Stomach (tissue), 9 donors: ENCODE results near the gene WWC1. TPM values are rescaled to one million over a fixed set of nuclear protein-coding genes. Genes with fewer than 3 reads are reported as not detected.

Experiments used
- DNase-seq, 2 donors: peaks; one replicate each; pipeline versions ENCODE4 v3.0.0 to v3.0.0-alpha.2; 2013 to 2019
- H3K27ac ChIP-seq, 5 donors: fragments of 200-600 bp in 4 of 5; sonication (generic) in 4 of 5; one replicate each; pipeline ENCODE4 v1.5.1; 2013 to 2019; ENCODE audit warnings: mild to moderate bottlenecking in 1 of 5, moderate library complexity in 1 of 5
- H3K27me3 ChIP-seq, 3 donors: fragments of 200-600 bp; sonication (generic); one replicate each; pipeline ENCODE4 v1.5.1; 2017 to 2019; ENCODE audit warnings: mixed run types in 1 of 3
- H3K36me3 ChIP-seq, 4 donors: fragments of 200-600 bp; sonication (generic); 1 replicate in 3 of 4; 2 replicates in 1 of 4; pipeline ENCODE4 v1.5.1; 2016 to 2019
- H3K4me1 ChIP-seq, 4 donors: fragments of 200-600 bp; sonication (generic); one replicate each; pipeline ENCODE4 v1.5.1; 2016 to 2019
- H3K4me3 ChIP-seq, 4 donors: fragments of 200-600 bp; sonication (generic) in 3 of 4; one replicate each; pipeline ENCODE4 v1.5.1; 2016 to 2019; ENCODE audit warnings: mild to moderate bottlenecking in 1 of 4
- H3K9me3 ChIP-seq, 4 donors: fragments of 200-600 bp; sonication (generic); one replicate each; pipeline ENCODE4 v1.5.1; 2016 to 2019
- EP300 ChIP-seq: sonication (generic); formaldehyde crosslinking; IDR thresholded peaks from one replicate; pipeline ENCODE4 v1.6.1; 2017; ENCODE audit warnings: antibody characterized with exemption
- POLR2A ChIP-seq, 4 donors: fragments of 450-650 bp; IDR thresholded peaks; one replicate each; pipeline ENCODE4 v1.6.1; 2016; ENCODE audit warnings: antibody characterized with exemption in 4 of 4, control low read depth in 2 of 4, mild to moderate bottlenecking in 1 of 4, moderate library complexity in 1 of 4
- POLR2AphosphoS5 ChIP-seq, 3 donors: sonication (generic); formaldehyde crosslinking; IDR thresholded peaks; one replicate each; pipeline ENCODE4 v1.6.1; 2016; ENCODE audit warnings: antibody characterized with exemption in 3 of 3
- WGBS, 5 donors: extraction: QIAGEN DNeasy Blood & Tissue Kit in 3 of 5; methylation state at CpG; one replicate each; pipeline versions ENCODE4 v1.1.5 to v1.1.7; 2013 to 2018; 5-methylcytosine and 5-hydroxymethylcytosine counted together
- intact Hi-C: fragments of 100-400 bp; cut with DNase I; formaldehyde crosslinking; loops from one replicate; pipeline ENCODE4 v1.15.1; 2023; ENCODE audit warnings: low total_unique reads
- polyA plus RNA-seq, 3 donors: library from polyadenylated mRNA; stranded (reverse); fragments of 200-250 nt; gene quantifications; one replicate each; pipeline ENCODE4 v1.2.3, GENCODE V29; 2013
- total RNA-seq, 5 donors: library from RNA; depleted of rRNA; stranded (reverse); fragments of >200 nt; gene quantifications; one replicate each; pipeline versions ENCODE4 v1.1.0 to v1.2.3, GENCODE V29; 2014 to 2016
- TF ChIP-seq, protein P1 (sequence below), 7 experiments: fragments of 450-650 bp in 4 of 7; fragments of 200-600 bp in 3 of 7; sonication (generic) in 3 of 7; IDR thresholded peaks; one replicate each; pipeline ENCODE4 v1.5.1; 2016 to 2019; ENCODE audit warnings: antibody characterized with exemption in 7 of 7, control low read depth in 2 of 7, mild to moderate bottlenecking in 1 of 7
- donor health status: healthy with polysubstance abuse.
- donor health status: Bipolar disorder and iron deficiency.
- donor health status: healthy.

The WWC1 gene
- total and polyA plus RNA-seq, 8 donors, result 11.3 to 82.6 (median 33.4) TPM

DNA sequence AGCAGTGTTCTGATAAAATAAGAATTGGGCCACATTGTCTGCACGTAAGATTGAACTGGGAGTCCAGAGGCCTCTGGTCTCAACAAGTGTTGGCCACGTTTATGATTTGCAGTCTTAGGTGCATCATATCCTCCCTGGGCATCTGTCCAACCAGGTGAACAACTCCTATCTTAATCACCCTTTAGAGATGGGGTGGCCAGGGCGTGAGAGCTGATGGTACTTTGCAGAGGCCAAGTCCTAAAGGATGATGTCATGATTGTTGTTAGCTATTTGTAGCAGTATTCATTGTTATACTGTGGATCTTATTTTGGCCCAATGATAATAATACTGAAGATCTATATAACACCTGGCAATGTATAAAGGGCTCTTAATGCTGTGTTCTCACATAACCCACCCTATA, 121.6 kb downstream of the WWC1 start:
- no peaks in the 10 kb centered on the region for H3K27me3 ChIP-seq
- H3K4me3 ChIP-seq, result no peak overlapping the region
- intact Hi-C loops, result no loop called here
- DNase-seq, result no peak
- H3K36me3 ChIP-seq, result peaks cover 0 to 77% (median 59%) of the 10 kb centered on the region in 4 donors
- no peaks in the 10 kb centered on the region for H3K9me3 ChIP-seq
- no peaks in the 10 kb centered on the region for H3K4me1 ChIP-seq
- 58 to 76% (median 75%) methylated on average over 3 of the region's 3 CpGs for WGBS, 5 donors
- H3K27ac ChIP-seq, result no peak overlapping the region
- TF ChIP-seq, protein P1, sequence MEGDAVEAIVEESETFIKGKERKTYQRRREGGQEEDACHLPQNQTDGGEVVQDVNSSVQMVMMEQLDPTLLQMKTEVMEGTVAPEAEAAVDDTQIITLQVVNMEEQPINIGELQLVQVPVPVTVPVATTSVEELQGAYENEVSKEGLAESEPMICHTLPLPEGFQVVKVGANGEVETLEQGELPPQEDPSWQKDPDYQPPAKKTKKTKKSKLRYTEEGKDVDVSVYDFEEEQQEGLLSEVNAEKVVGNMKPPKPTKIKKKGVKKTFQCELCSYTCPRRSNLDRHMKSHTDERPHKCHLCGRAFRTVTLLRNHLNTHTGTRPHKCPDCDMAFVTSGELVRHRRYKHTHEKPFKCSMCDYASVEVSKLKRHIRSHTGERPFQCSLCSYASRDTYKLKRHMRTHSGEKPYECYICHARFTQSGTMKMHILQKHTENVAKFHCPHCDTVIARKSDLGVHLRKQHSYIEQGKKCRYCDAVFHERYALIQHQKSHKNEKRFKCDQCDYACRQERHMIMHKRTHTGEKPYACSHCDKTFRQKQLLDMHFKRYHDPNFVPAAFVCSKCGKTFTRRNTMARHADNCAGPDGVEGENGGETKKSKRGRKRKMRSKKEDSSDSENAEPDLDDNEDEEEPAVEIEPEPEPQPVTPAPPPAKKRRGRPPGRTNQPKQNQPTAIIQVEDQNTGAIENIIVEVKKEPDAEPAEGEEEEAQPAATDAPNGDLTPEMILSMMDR (IDR thresholded peaks at IDR 0.05), result no peak
- TF ChIP-seq POLR2AphosphoS5 (IDR thresholded peaks at IDR 0.05) (no peak), EP300 (no peak), POLR2A (IDR thresholded peaks at IDR 0.05) (no peak)

DNA sequence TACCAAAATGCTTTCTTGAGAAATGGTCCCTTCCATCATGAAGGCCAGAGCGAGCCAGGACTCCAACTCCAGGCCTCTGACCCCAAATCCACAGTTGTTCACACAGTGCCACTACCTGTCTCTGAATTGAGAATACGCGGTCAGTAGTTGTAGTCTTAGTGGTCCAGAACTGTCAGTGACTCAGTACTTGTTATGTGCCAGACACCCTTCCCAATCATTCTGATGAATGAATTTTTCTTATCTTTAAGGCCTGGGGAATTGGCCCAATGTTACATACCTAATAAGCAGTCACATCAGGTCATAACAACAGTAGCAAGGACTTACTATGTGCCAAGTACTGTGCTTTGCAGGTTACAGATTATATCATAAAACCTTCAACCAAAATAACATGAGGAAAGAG, 122.2 kb downstream of the WWC1 start:
- no peak overlapping the region for H3K27ac ChIP-seq
- no peaks in the 10 kb centered on the region for H3K4me1 ChIP-seq
- H3K36me3 ChIP-seq, result peaks cover 0 to 77% (median 56%) of the 10 kb centered on the region in 4 donors
- TF ChIP-seq POLR2AphosphoS5 (IDR thresholded peaks at IDR 0.05) (no peak), EP300 (no peak), POLR2A (IDR thresholded peaks at IDR 0.05) (no peak)
- TF ChIP-seq, protein P1 (IDR thresholded peaks at IDR 0.05), result no peak
- 96 to 97% (median 96%) methylated on average over 3 of the region's 3 CpGs for WGBS, 5 donors
- no peak overlapping the region for H3K4me3 ChIP-seq
- H3K27me3 ChIP-seq, result no peaks in the 10 kb centered on the region
- no peaks in the 10 kb centered on the region for H3K9me3 ChIP-seq
- no peak for DNase-seq
- intact Hi-C loops, result no loop called here

DNA sequence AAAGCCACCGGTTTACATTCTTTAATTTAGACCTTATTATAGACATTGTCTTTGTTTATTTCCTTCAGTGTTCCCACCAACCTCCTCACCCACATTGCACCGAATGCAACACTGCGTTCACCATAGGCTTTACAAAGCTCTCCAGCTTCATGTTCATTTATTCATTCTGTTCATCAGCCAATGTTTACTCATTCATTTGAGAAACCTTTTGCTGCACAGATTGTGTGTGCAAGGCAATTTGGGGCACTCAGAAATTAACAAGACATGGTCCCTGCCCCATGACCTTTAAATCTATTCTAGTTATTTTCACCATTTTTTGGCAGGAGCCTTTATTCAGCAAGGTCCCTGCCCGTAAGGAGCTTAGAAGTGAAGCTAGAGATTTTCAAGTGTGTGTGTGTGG, 124.0 kb downstream of the WWC1 start:
- Histone ChIP-seq H3K9me3 (no peaks in the 10 kb centered on the region), H3K4me3 (no peak overlapping the region), H3K27me3 (no peaks in the 10 kb centered on the region), H3K36me3 (peaks cover 0 to 70% (median 41%) of the 10 kb centered on the region in 4 donors), H3K4me1 (no peaks in the 10 kb centered on the region), H3K27ac (no peak overlapping the region)
- intact Hi-C loops, result no loop called here
- WGBS, 5 donors, result 62 to 77% (median 64%) methylated on average over 4 of the region's 4 CpGs
- TF ChIP-seq, protein P1 (IDR thresholded peaks at IDR 0.05), result no peak
- TF ChIP-seq POLR2A (IDR thresholded peaks at IDR 0.05), result no peak
- no peak for TF ChIP-seq POLR2AphosphoS5 (IDR thresholded peaks at IDR 0.05)
- no peak for TF ChIP-seq EP300
- no peak for DNase-seq

DNA sequence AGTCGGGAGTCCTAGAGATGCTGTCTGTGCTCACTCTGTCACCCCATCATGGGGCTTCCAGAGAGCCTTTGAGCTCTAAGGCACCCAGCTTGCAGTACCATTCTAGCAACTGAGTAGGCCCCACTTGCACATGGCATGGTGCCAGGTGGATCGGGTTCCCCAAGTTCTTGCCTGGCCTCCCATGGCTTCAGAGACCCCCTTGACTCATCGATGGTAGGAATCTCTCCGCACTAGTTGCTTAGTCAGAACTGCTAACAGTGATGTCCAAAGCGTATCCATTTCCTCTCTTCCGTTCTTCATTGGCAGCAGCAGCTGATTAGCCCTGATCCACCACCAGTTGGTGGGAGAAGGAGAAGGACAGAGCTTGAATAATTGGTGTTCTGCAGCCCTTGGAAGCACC, 124.5 kb downstream of the WWC1 start:
- intact Hi-C loops, result no loop called here
- 81 to 93% (median 84%) methylated on average over 6 of the region's 6 CpGs for WGBS, 5 donors

More for the DNA sequence above, 124.5 kb downstream of the WWC1 start:
- H3K4me1 ChIP-seq, result no peaks in the 10 kb centered on the region
- no peak overlapping the region for H3K27ac ChIP-seq
- no peak overlapping the region for H3K4me3 ChIP-seq
- no peaks in the 10 kb centered on the region for H3K9me3 ChIP-seq
- no peaks in the 10 kb centered on the region for H3K27me3 ChIP-seq
- TF ChIP-seq EP300 (no peak), POLR2A (IDR thresholded peaks at IDR 0.05) (no peak), POLR2AphosphoS5 (IDR thresholded peaks at IDR 0.05) (no peak)
- TF ChIP-seq, protein P1 (IDR thresholded peaks at IDR 0.05), result no peak
- DNase-seq, result no peak
- H3K36me3 ChIP-seq, result peaks cover 0 to 71% (median 40%) of the 10 kb centered on the region in 4 donors
